Placental pericyte (primary cell): Measurements from ENCODE around the gene ATP2B2. TPM values are rescaled to one million over a fixed set of nuclear protein-coding genes. Genes with fewer than 3 reads are reported as not detected.
A peak's percentile ranks its signal among the peaks of the same experiment; 100 is the strongest.

Experiments
- small RNA-seq: library from RNA; depleted of rRNA; stranded (forward); fragments of <200 nt; gene quantifications from one replicate; pipeline ENCODE3, GENCODE V24; 2012; ENCODE audit warnings: low replicate concordance
- total RNA-seq: library from RNA; depleted of rRNA; stranded (reverse); fragments of >200 nt; gene quantifications from 2 replicates; pipeline ENCODE4 v1.2.3, GENCODE V29; 2012

Gene ATP2B2
- not detected in 2 replicates for total RNA-seq

GRCh38 chr3:10505050-10505790, at the start of gene ATP2B2:
TSS of gene ATP2B2 (minus strand) at chr3:10505586. CDS start at chr3:10449543, 56,043 bp downstream.

GRCh38 chr3:10292505-10293419, 212.6 kb downstream of the ATP2B2 start, which contains the start of gene GHRL:
TSS of gene GHRL (minus strand) at chr3:10292947. CDS start at chr3:10290180, 2,767 bp downstream.

Small RNA genes within 50 kb of the gene (small RNA-seq; reads per million reads assigned to genes)
- gene MIR378B (4.4 reads per million, percentile 86 among the genes with 10 or more reads in this experiment), gene MIR885 (not detected), gene RF02126 (not detected)

Other genes with a start within 250 kb of the ATP2B2 start
- 0.72 TPM in 1 of 2 replicates, not detected in the other for gene GHRL, start 212.6 kb downstream of the ATP2B2 start, total RNA-seq
- 299 and 432 TPM in 2 replicates for gene SEC13, start 184.5 kb downstream of the ATP2B2 start, total RNA-seq